K562 (cell line): ENCODE measurements around the gene FGGY.

ENCODE experiments used
- BMI1 ChIP-seq: fragments of 150-350 bp; IDR thresholded peaks from 2 replicates; pipeline ENCODE4 v1.6.1; 2014; ENCODE audit warnings: low read length
- FOXJ3 ChIP-seq: sonication (generic); formaldehyde crosslinking; IDR thresholded peaks from 2 replicates; pipeline ENCODE4 v1.4.0; 2020; ENCODE audit warnings: mild to moderate bottlenecking, missing genetic modification reagents
- ZZZ3 ChIP-seq: fragments of 450-650 bp; IDR thresholded peaks from 2 replicates; pipeline ENCODE4 v1.6.1; 2016; ENCODE audit warnings: antibody characterized with exemption, mild to moderate bottlenecking, moderate library complexity
- TF ChIP-seq, protein P1 (sequence below): sonication (generic); formaldehyde crosslinking; IDR thresholded peaks from 2 replicates; pipeline ENCODE4 v1.5.0; 2020; ENCODE audit warnings: missing genetic modification reagents
- TF ChIP-seq, protein P2 (sequence below), 2 experiments: fragments of 450-650 bp; IDR thresholded peaks; 2 replicates each; pipeline ENCODE4 v1.6.1; 2016; ENCODE audit warnings: mild to moderate bottlenecking in 2 of 2, borderline replicate concordance in 1 of 2, low read depth in 1 of 2, moderate library complexity in 1 of 2
- TF ChIP-seq, protein P3 (sequence below), 3 experiments: IDR thresholded peaks in 2 of 3; conservative IDR thresholded peaks in 1 of 3; 2 replicates each; pipeline ENCODE4 v1.5.1; 2011 to 2012; ENCODE audit warnings: low read length in 3 of 3, mild to moderate bottlenecking in 3 of 3, control low read depth in 2 of 3, improper control_type of control experiment in 1 of 3, inconsistent platforms in 1 of 3, low read depth in 1 of 3, mixed read lengths in 1 of 3, moderate library complexity in 1 of 3; ENCODE audit not compliant: insufficient read depth in 2 of 3
- TF ChIP-seq, protein P4 (sequence below): fragments of 450-650 bp; IDR thresholded peaks from one replicate; pipeline ENCODE4 v1.6.1; 2018; ENCODE audit warnings: mild to moderate bottlenecking, moderate library complexity; ENCODE audit not compliant: partially characterized antibody

DNA sequence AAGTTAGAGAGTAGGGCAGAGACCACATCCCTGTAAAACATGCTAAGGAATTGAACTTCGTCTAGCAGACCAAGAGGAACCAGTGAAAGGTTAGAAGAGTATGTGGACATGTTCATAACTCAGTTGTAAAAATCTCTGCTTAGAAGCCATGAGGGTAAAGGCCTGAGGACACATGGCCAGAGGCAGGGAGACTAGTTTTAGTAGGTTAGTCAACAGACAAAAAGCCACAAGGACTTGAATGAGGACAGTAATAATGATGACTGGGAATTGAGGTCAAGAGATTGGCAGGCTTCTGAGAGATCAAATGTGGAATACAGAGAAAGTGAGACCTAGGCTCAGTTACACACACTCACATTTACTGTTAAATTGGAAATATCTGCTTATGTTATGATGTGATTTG is 312.4 kb downstream of the FGGY start:
- TF ChIP-seq FOXJ3 (no peak), BMI1 (no peak), ZZZ3 (no peak)
- TF ChIP-seq, protein P1, sequence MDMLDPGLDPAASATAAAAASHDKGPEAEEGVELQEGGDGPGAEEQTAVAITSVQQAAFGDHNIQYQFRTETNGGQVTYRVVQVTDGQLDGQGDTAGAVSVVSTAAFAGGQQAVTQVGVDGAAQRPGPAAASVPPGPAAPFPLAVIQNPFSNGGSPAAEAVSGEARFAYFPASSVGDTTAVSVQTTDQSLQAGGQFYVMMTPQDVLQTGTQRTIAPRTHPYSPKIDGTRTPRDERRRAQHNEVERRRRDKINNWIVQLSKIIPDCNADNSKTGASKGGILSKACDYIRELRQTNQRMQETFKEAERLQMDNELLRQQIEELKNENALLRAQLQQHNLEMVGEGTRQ (CRISPR knock-in tag), result no peak
- TF ChIP-seq, protein P2, sequence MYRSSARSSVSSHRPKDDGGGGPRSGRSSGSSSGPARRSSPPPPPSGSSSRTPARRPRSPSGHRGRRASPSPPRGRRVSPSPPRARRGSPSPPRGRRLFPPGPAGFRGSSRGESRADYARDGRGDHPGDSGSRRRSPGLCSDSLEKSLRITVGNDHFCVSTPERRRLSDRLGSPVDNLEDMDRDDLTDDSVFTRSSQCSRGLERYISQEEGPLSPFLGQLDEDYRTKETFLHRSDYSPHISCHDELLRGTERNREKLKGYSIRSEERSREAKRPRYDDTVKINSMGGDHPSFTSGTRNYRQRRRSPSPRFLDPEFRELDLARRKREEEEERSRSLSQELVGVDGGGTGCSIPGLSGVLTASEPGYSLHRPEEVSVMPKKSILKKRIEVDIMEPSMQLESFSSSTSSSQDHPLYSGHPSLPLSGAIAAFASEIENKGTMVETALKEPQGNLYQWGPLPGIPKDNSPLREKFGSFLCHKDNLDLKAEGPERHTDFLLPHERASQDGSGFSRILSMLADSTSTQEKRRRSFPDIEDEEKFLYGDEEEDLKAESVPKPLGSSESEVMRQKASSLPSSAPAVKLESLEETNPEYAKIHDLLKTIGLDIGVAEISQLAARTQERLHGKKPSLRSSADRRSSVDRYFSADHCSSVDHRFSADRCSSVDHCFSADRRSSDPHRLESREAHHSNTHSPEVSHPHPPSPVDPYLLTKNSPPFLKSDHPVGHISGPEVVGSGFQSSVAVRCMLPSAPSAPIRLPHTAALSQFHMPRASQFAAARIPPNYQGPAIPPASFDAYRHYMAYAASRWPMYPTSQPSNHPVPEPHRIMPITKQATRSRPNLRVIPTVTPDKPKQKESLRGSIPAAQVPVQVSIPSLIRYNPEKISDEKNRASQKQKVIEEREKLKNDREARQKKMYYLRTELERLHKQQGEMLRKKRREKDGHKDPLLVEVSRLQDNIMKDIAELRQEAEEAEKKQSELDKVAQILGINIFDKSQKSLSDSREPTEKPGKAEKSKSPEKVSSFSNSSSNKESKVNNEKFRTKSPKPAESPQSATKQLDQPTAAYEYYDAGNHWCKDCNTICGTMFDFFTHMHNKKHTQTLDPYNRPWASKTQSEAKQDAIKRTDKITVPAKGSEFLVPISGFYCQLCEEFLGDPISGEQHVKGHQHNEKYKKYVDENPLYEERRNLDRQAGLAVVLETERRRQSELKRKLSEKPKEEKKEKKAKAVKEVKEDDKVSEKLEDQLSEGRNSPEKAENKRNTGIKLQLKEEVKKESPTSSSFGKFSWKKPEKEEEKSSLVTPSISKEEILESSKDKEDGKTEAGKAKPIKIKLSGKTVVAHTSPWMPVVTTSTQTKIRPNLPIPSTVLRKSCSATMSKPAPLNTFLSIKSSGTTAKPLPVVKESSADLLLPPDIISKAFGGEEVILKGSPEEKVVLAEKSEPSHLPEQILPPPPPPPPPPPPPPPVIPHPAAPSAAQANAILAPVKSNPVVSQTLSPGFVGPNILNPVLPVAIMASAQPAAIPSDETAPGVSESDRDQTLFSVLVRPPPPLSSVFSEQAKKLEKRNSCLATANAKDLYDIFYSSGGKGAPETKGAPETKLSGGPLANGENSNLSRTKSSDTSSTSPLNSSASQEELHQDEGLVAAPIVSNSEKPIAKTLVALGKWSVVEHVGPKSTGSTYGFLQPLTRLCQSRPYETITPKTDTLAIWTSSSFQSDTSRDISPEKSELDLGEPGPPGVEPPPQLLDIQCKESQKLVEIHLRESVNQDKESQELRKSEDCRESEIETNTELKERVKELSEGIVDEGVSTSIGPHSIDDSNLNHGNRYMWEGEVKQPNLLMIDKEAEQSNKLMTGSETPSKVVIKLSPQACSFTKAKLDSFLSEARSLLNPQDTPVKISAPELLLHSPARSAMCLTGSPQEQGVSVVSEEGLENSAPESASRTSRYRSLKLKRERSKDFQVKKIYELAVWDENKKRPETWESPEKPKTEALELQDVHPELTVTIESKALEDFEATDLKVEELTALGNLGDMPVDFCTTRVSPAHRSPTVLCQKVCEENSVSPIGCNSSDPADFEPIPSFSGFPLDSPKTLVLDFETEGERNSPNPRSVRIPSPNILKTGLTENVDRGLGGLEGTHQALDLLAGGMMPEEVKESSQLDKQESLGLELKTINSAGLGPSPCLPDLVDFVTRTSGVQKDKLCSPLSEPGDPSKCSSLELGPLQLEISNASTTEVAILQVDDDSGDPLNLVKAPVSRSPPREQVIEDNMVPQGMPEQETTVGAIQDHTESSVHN (IDR thresholded peaks at IDR 0.05; ENCODE audit: borderline replicate concordance in 1 of 2, low read depth in 1 of 2), result no peak
- TF ChIP-seq, protein P3, sequence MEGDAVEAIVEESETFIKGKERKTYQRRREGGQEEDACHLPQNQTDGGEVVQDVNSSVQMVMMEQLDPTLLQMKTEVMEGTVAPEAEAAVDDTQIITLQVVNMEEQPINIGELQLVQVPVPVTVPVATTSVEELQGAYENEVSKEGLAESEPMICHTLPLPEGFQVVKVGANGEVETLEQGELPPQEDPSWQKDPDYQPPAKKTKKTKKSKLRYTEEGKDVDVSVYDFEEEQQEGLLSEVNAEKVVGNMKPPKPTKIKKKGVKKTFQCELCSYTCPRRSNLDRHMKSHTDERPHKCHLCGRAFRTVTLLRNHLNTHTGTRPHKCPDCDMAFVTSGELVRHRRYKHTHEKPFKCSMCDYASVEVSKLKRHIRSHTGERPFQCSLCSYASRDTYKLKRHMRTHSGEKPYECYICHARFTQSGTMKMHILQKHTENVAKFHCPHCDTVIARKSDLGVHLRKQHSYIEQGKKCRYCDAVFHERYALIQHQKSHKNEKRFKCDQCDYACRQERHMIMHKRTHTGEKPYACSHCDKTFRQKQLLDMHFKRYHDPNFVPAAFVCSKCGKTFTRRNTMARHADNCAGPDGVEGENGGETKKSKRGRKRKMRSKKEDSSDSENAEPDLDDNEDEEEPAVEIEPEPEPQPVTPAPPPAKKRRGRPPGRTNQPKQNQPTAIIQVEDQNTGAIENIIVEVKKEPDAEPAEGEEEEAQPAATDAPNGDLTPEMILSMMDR (IDR thresholded peaks at IDR 0.05 in 2 of 3, conservative IDR thresholded peaks at IDR 0.05 in 1 of 3; ENCODE audit: insufficient read depth in 2 of 3, low read depth in 1 of 3, low read length in 3 of 3), result no peak
- TF ChIP-seq, protein P4, sequence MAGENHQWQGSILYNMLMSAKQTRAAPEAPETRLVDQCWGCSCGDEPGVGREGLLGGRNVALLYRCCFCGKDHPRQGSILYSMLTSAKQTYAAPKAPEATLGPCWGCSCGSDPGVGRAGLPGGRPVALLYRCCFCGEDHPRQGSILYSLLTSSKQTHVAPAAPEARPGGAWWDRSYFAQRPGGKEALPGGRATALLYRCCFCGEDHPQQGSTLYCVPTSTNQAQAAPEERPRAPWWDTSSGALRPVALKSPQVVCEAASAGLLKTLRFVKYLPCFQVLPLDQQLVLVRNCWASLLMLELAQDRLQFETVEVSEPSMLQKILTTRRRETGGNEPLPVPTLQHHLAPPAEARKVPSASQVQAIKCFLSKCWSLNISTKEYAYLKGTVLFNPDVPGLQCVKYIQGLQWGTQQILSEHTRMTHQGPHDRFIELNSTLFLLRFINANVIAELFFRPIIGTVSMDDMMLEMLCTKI, result no peak
